OCI-LY1 (cell line): Measurements from ENCODE around the gene DOCK1.

Experiments
- H2AFZ ChIP-seq: fragments of 200-600 bp; sonication (generic), shearing (Covaris generic); 2 replicates; pipeline ENCODE4 v1.6.0; 2014; ENCODE audit warnings: antibody characterized with exemption, mild to moderate bottlenecking, low read length
- H3F3A ChIP-seq: fragments of 200-600 bp; sonication (generic), shearing (Covaris generic); 2 replicates; pipeline ENCODE4 v1.6.0; 2014; ENCODE audit warnings: mild to moderate bottlenecking, antibody characterized with exemption, low read length, moderate library complexity; ENCODE audit not compliant: insufficient read depth
- H3K27ac ChIP-seq: fragments of 200-600 bp; sonication (generic); 2 replicates; pipeline ENCODE4 v1.5.1; 2014; ENCODE audit warnings: low read length, mixed run types, mild to moderate bottlenecking, low read depth; ENCODE audit not compliant: poor library complexity, severe bottlenecking
- H3K27me3 ChIP-seq: fragments of 200-600 bp; sonication (generic); 2 replicates; pipeline ENCODE4 v1.6.0; 2014; ENCODE audit warnings: antibody characterized with exemption, mild to moderate bottlenecking, low read length, moderate library complexity; ENCODE audit not compliant: insufficient read depth
- H3K36me3 ChIP-seq: fragments of 200-600 bp; sonication (generic); 2 replicates; pipeline ENCODE4 v1.6.1; 2014; ENCODE audit warnings: mild to moderate bottlenecking, antibody characterized with exemption, low read length, moderate library complexity, mixed read lengths; ENCODE audit not compliant: insufficient read depth
- H3K4me1 ChIP-seq: fragments of 200-600 bp; sonication (generic); 2 replicates; pipeline ENCODE4 v1.5.1; 2014; ENCODE audit warnings: mild to moderate bottlenecking, low read length, moderate library complexity; ENCODE audit not compliant: insufficient read depth, severe bottlenecking
- H3K4me2 ChIP-seq: fragments of 200-600 bp; sonication (generic), shearing (Covaris generic); 2 replicates; pipeline ENCODE4 v1.6.1; 2014; ENCODE audit warnings: low read length
- H3K4me3 ChIP-seq: fragments of 200-600 bp; sonication (generic); 2 replicates; pipeline ENCODE4 v1.5.1; 2014; ENCODE audit warnings: low read length, low read depth, mild to moderate bottlenecking, mixed read lengths; ENCODE audit not compliant: poor library complexity, severe bottlenecking
- H3K79me2 ChIP-seq: fragments of 200-600 bp; shearing (Covaris generic); 2 replicates; pipeline ENCODE4 v1.6.1; 2016; ENCODE audit warnings: mixed run types, low read length, mixed read lengths; ENCODE audit not compliant: insufficient read depth
- H3K9ac ChIP-seq: fragments of 200-600 bp; sonication (generic), shearing (Covaris generic); 2 replicates; pipeline ENCODE4 v1.6.1; 2014; ENCODE audit warnings: mild to moderate bottlenecking, low read length, mixed read lengths
- H3K9me2 ChIP-seq: fragments of 200-600 bp; sonication (generic), shearing (Covaris generic); 2 replicates; pipeline ENCODE4 v1.6.1; 2014; ENCODE audit warnings: low read depth, mild to moderate bottlenecking, low read length, mixed read lengths
- H3K9me3 ChIP-seq: fragments of 200-600 bp; shearing (Covaris generic); 2 replicates; pipeline ENCODE4 v1.6.1; 2014; ENCODE audit warnings: low read length, mixed read lengths
- H4K20me1 ChIP-seq: fragments of 200-600 bp; sonication (generic), shearing (Covaris generic); 2 replicates; pipeline ENCODE4 v1.6.0; 2016; ENCODE audit warnings: mild to moderate bottlenecking, low read length; ENCODE audit not compliant: insufficient read depth
- EZH2 ChIP-seq: fragments of 200-600 bp; sonication (generic), shearing (Covaris generic); IDR thresholded peaks from 2 replicates; pipeline ENCODE4 v1.8.0; 2017; ENCODE audit warnings: borderline replicate concordance, mixed run types, mild to moderate bottlenecking, antibody characterized with exemption, low read length, moderate library complexity, mixed read lengths
- TF ChIP-seq, protein P1 (sequence below): fragments of 200-600 bp; sonication (generic), shearing (Covaris generic); IDR thresholded peaks from 2 replicates; pipeline ENCODE4 v1.5.1; 2017; ENCODE audit warnings: mild to moderate bottlenecking, antibody characterized with exemption, low read length, moderate library complexity, mixed read lengths

The DOCK1 gene

GRCh38 chr10:127190427-127190826, 285.2 kb downstream of the DOCK1 start:
- no peak overlapping the region for H2AFZ ChIP-seq
- no peak overlapping the region for H3K9ac ChIP-seq
- H3K4me2 ChIP-seq = no peak overlapping the region
- H3K27me3 ChIP-seq = no peaks in the 10 kb centered on the region
- H3K4me3 ChIP-seq = no peak overlapping the region
- no peak for TF ChIP-seq EZH2
- TF ChIP-seq, protein P1, sequence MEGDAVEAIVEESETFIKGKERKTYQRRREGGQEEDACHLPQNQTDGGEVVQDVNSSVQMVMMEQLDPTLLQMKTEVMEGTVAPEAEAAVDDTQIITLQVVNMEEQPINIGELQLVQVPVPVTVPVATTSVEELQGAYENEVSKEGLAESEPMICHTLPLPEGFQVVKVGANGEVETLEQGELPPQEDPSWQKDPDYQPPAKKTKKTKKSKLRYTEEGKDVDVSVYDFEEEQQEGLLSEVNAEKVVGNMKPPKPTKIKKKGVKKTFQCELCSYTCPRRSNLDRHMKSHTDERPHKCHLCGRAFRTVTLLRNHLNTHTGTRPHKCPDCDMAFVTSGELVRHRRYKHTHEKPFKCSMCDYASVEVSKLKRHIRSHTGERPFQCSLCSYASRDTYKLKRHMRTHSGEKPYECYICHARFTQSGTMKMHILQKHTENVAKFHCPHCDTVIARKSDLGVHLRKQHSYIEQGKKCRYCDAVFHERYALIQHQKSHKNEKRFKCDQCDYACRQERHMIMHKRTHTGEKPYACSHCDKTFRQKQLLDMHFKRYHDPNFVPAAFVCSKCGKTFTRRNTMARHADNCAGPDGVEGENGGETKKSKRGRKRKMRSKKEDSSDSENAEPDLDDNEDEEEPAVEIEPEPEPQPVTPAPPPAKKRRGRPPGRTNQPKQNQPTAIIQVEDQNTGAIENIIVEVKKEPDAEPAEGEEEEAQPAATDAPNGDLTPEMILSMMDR = no peak
- no peaks in the 10 kb centered on the region for H4K20me1 ChIP-seq
- H3K4me1 ChIP-seq = no peaks in the 10 kb centered on the region
- no peaks in the 10 kb centered on the region for H3K9me2 ChIP-seq
- H3K79me2 ChIP-seq = no peaks in the 10 kb centered on the region
- H3K36me3 ChIP-seq = no peaks in the 10 kb centered on the region
- H3K9me3 ChIP-seq = no peaks in the 10 kb centered on the region
- no peak overlapping the region for H3K27ac ChIP-seq
- no peaks in the 10 kb centered on the region for H3F3A ChIP-seq

GRCh38 chr10:127193125-127193524, 287.9 kb downstream of the DOCK1 start:
- Histone ChIP-seq H3K27me3 (no peaks in the 10 kb centered on the region), H3K36me3 (no peaks in the 10 kb centered on the region)
- TF ChIP-seq, protein P1 = no peak
- TF ChIP-seq EZH2 = no peak

GRCh38 chr10:127194111-127194510, 288.9 kb downstream of the DOCK1 start:
- H3K4me2 ChIP-seq = no peak overlapping the region
- no peaks in the 10 kb centered on the region for H3F3A ChIP-seq
- no peaks in the 10 kb centered on the region for H4K20me1 ChIP-seq
- H3K4me1 ChIP-seq = no peaks in the 10 kb centered on the region
- TF ChIP-seq, protein P1 = no peak
- TF ChIP-seq EZH2 = no peak
- no peaks in the 10 kb centered on the region for H3K36me3 ChIP-seq
- H3K9me3 ChIP-seq = no peaks in the 10 kb centered on the region
- no peaks in the 10 kb centered on the region for H3K79me2 ChIP-seq
- H3K4me3 ChIP-seq = no peak overlapping the region
- no peak overlapping the region for H2AFZ ChIP-seq
- H3K27me3 ChIP-seq = no peaks in the 10 kb centered on the region
- H3K9me2 ChIP-seq = no peaks in the 10 kb centered on the region
- H3K27ac ChIP-seq = no peak overlapping the region
- H3K9ac ChIP-seq = no peak overlapping the region

More at GRCh38 chr10:127193125-127193524, 287.9 kb downstream of the DOCK1 start:
- Histone ChIP-seq H3K9me3 (no peaks in the 10 kb centered on the region), H3K9me2 (no peaks in the 10 kb centered on the region), H3F3A (no peaks in the 10 kb centered on the region), H3K4me1 (no peaks in the 10 kb centered on the region), H3K79me2 (no peaks in the 10 kb centered on the region), H3K4me3 (no peak overlapping the region), H3K4me2 (no peak overlapping the region), H2AFZ (no peak overlapping the region), H3K9ac (no peak overlapping the region), H3K27ac (no peak overlapping the region), H4K20me1 (no peaks in the 10 kb centered on the region)
